ENCODE results near the gene COTL1.

DNA sequence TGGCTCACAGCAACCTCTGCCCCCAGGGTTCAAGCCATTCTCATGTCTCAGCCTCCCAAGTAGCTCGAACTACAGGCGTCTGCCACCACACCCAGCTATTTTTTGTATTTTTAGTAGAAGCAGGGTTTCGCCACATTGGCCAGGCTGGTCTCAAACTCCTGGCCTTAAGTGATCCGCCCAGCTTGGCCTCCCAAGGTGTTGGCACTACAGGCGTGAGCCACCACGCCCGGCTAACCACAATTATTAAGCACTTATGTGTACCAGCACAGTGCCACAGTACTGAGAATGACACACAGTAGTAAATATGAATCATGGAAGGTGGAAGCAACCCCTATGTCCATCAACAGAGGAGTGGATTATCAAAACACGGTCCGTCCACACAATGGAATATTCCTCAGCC lies 49.8 kb downstream of the COTL1 start:
- no peak for TF ChIP-seq POLR2A (IDR thresholded peaks at IDR 0.05)
- TF ChIP-seq, protein P1, sequence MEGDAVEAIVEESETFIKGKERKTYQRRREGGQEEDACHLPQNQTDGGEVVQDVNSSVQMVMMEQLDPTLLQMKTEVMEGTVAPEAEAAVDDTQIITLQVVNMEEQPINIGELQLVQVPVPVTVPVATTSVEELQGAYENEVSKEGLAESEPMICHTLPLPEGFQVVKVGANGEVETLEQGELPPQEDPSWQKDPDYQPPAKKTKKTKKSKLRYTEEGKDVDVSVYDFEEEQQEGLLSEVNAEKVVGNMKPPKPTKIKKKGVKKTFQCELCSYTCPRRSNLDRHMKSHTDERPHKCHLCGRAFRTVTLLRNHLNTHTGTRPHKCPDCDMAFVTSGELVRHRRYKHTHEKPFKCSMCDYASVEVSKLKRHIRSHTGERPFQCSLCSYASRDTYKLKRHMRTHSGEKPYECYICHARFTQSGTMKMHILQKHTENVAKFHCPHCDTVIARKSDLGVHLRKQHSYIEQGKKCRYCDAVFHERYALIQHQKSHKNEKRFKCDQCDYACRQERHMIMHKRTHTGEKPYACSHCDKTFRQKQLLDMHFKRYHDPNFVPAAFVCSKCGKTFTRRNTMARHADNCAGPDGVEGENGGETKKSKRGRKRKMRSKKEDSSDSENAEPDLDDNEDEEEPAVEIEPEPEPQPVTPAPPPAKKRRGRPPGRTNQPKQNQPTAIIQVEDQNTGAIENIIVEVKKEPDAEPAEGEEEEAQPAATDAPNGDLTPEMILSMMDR (IDR thresholded peaks at IDR 0.05) = no peak
